ENCODE data around the gene CRYGS.

The CRYGS gene

GRCh38 chr3:186569779-186570095 is 25.6 kb upstream of the CRYGS start:
- TF ChIP-seq EP300 (IDR thresholded peaks at IDR 0.05; ENCODE audit: borderline replicate concordance) (no peak), ZBTB7A (IDR thresholded peaks at IDR 0.05; ENCODE audit: low read depth) (0 out of 2 replicates have a peak, but pooled peaks have one; percentile 49)

- TF ChIP-seq RAD21 (IDR thresholded peaks at IDR 0.05; ENCODE audit: low read depth) (no peak), NFIC (IDR thresholded peaks at IDR 0.05) (peak; percentile 30), ZBTB7A (IDR thresholded peaks at IDR 0.05; ENCODE audit: low read depth) (peak; percentile 72; the same call in 1 of the 2 replicates), EGR1 (IDR thresholded peaks at IDR 0.05) (peak; percentile 62), CREB1 (IDR thresholded peaks at IDR 0.05; ENCODE audit: low read depth) (no peak), TEAD4 (IDR thresholded peaks at IDR 0.05) (no peak; the same call in none of the 2 replicates), CEBPB (IDR thresholded peaks at IDR 0.05) (no peak), FOXM1 (IDR thresholded peaks at IDR 0.05; ENCODE audit: borderline replicate concordance, low read depth) (peak; percentile 22; the same call in 1 of the 2 replicates), YY1 (IDR thresholded peaks at IDR 0.05; ENCODE audit: low read depth) (peak; percentile 52; the same call in 1 of the 2 replicates), TAF1 (IDR thresholded peaks at IDR 0.05; ENCODE audit: low read depth) (peak; percentile 96), USF1 (IDR thresholded peaks at IDR 0.05) (0 out of 2 replicates have a peak, but pooled peaks have one; percentile 4), EP300 (IDR thresholded peaks at IDR 0.05; ENCODE audit: borderline replicate concordance) (peak; percentile 9; the same call in 1 of the 2 replicates), TCF12 (IDR thresholded peaks at IDR 0.05; ENCODE audit: low read depth) (peak; percentile 45; the same call in 1 of the 2 replicates)
- TF ChIP-seq, protein P1, sequence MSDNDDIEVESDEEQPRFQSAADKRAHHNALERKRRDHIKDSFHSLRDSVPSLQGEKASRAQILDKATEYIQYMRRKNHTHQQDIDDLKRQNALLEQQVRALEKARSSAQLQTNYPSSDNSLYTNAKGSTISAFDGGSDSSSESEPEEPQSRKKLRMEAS (IDR thresholded peaks at IDR 0.05): peak; percentile 36; the same call in 1 of the 2 replicates
- TF ChIP-seq, protein P2, sequence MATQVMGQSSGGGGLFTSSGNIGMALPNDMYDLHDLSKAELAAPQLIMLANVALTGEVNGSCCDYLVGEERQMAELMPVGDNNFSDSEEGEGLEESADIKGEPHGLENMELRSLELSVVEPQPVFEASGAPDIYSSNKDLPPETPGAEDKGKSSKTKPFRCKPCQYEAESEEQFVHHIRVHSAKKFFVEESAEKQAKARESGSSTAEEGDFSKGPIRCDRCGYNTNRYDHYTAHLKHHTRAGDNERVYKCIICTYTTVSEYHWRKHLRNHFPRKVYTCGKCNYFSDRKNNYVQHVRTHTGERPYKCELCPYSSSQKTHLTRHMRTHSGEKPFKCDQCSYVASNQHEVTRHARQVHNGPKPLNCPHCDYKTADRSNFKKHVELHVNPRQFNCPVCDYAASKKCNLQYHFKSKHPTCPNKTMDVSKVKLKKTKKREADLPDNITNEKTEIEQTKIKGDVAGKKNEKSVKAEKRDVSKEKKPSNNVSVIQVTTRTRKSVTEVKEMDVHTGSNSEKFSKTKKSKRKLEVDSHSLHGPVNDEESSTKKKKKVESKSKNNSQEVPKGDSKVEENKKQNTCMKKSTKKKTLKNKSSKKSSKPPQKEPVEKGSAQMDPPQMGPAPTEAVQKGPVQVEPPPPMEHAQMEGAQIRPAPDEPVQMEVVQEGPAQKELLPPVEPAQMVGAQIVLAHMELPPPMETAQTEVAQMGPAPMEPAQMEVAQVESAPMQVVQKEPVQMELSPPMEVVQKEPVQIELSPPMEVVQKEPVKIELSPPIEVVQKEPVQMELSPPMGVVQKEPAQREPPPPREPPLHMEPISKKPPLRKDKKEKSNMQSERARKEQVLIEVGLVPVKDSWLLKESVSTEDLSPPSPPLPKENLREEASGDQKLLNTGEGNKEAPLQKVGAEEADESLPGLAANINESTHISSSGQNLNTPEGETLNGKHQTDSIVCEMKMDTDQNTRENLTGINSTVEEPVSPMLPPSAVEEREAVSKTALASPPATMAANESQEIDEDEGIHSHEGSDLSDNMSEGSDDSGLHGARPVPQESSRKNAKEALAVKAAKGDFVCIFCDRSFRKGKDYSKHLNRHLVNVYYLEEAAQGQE (IDR thresholded peaks at IDR 0.05; ENCODE audit: low read depth): 0 out of 2 replicates have a peak, but pooled peaks have one; percentile 4
These were observed 23.1 kb upstream of the CRYGS start, which contains the start of gene TBCCD1 for GRCh38 chr3:186567072-186567921. Gene TBCCD1 (minus strand): TSS chr3:186567339. CDS start chr3:186564329, 3,010 bp downstream.

DNA sequence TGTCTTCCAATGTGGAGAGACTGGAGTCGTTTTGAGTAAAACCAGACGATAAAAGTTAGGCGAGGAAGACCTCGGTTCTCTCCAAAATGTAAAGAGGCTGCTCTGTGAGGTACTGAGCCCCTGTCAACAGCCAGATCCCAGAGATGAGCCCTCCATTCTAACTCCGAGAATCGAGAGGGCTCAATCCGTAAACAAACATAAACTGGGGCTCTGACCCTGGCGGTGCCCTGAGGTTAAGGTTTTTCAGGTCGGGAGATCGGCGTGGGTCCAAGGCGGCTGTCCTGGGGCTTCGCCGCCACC is 22.5 kb upstream of the CRYGS start:
- TF ChIP-seq EP300 (IDR thresholded peaks at IDR 0.05; ENCODE audit: borderline replicate concordance) (no peak), EGR1 (IDR thresholded peaks at IDR 0.05) (no peak), NFIC (IDR thresholded peaks at IDR 0.05) (no peak), RAD21 (IDR thresholded peaks at IDR 0.05; ENCODE audit: low read depth) (no peak)
- TF ChIP-seq, protein P1 (IDR thresholded peaks at IDR 0.05): no peak

GRCh38 chr3:186564586-186564985 is 20.4 kb upstream of the CRYGS start:
- TF ChIP-seq TAF1 (IDR thresholded peaks at IDR 0.05; ENCODE audit: low read depth) (no peak), RAD21 (IDR thresholded peaks at IDR 0.05; ENCODE audit: low read depth) (no peak), FOXM1 (IDR thresholded peaks at IDR 0.05; ENCODE audit: borderline replicate concordance, low read depth) (no peak), EP300 (IDR thresholded peaks at IDR 0.05; ENCODE audit: borderline replicate concordance) (no peak), TEAD4 (IDR thresholded peaks at IDR 0.05) (no peak), EGR1 (IDR thresholded peaks at IDR 0.05) (no peak), CEBPB (IDR thresholded peaks at IDR 0.05) (no peak), CREB1 (IDR thresholded peaks at IDR 0.05; ENCODE audit: low read depth) (no peak), USF1 (IDR thresholded peaks at IDR 0.05) (no peak)
- TF ChIP-seq, protein P2 (IDR thresholded peaks at IDR 0.05; ENCODE audit: low read depth): no peak

GRCh38 chr3:186552408-186553031 is 8.3 kb upstream of the CRYGS start:
- TF ChIP-seq RAD21 (IDR thresholded peaks at IDR 0.05; ENCODE audit: low read depth) (no peak), USF1 (IDR thresholded peaks at IDR 0.05) (no peak), NFIC (IDR thresholded peaks at IDR 0.05) (no peak), YY1 (IDR thresholded peaks at IDR 0.05; ENCODE audit: low read depth) (no peak), EGR1 (IDR thresholded peaks at IDR 0.05) (no peak), TAF1 (IDR thresholded peaks at IDR 0.05; ENCODE audit: low read depth) (no peak), CREB1 (IDR thresholded peaks at IDR 0.05; ENCODE audit: low read depth) (no peak), FOXM1 (IDR thresholded peaks at IDR 0.05; ENCODE audit: borderline replicate concordance, low read depth) (no peak), ZBTB7A (IDR thresholded peaks at IDR 0.05; ENCODE audit: low read depth) (no peak), EP300 (IDR thresholded peaks at IDR 0.05; ENCODE audit: borderline replicate concordance) (no peak), TCF12 (IDR thresholded peaks at IDR 0.05; ENCODE audit: low read depth) (no peak), TEAD4 (IDR thresholded peaks at IDR 0.05) (no peak), CEBPB (IDR thresholded peaks at IDR 0.05) (no peak)
- TF ChIP-seq, protein P2 (IDR thresholded peaks at IDR 0.05; ENCODE audit: low read depth): no peak
- TF ChIP-seq, protein P1 (IDR thresholded peaks at IDR 0.05): no peak

All from Ishikawa (cell line).